Mesenchymal stem cell (in vitro differentiated cells and primary cell): ENCODE results near the gene GBF1.

Experiments used
- DNase-seq: peaks from one replicate; pipeline ENCODE4 v3.0.0-alpha.2; 2013
- H2AFZ ChIP-seq: one replicate; pipeline ENCODE4 v1.6.1; 2013; ENCODE audit warnings: low read depth, mild to moderate bottlenecking, control low read depth, inconsistent platforms, low read length, moderate library complexity
- H2AK5ac ChIP-seq: 2 replicates; pipeline ENCODE4 v1.6.1; 2013; ENCODE audit warnings: low read length, moderate library complexity, mild to moderate bottlenecking, inconsistent platforms; ENCODE audit not compliant: severe bottlenecking
- H2BK120ac ChIP-seq: one replicate; pipeline ENCODE4 v1.6.1; 2013; ENCODE audit warnings: low read depth, mild to moderate bottlenecking, inconsistent platforms, low read length, moderate library complexity
- H2BK12ac ChIP-seq, 2 experiments: one replicate each; pipeline ENCODE4 v1.6.1; 2013; ENCODE audit warnings: inconsistent platforms in 2 of 2, low read length in 2 of 2, mild to moderate bottlenecking in 2 of 2, moderate library complexity in 2 of 2, control low read depth in 1 of 2
- H2BK15ac ChIP-seq: one replicate; pipeline ENCODE4 v1.6.1; 2013; ENCODE audit warnings: mild to moderate bottlenecking, low read depth, inconsistent platforms; ENCODE audit not compliant: poor library complexity, severe bottlenecking
- H2BK5ac ChIP-seq: 2 replicates; pipeline ENCODE4 v1.6.1; 2013; ENCODE audit warnings: low read depth, mild to moderate bottlenecking, low read length, control low read depth, inconsistent platforms; ENCODE audit not compliant: poor library complexity, severe bottlenecking
- H3K14ac ChIP-seq, 2 experiments: one replicate each; pipeline ENCODE4 v1.6.1; 2013; ENCODE audit warnings: inconsistent platforms in 2 of 2, low read length in 2 of 2, control low read depth in 1 of 2, mild to moderate bottlenecking in 1 of 2, moderate library complexity in 1 of 2
- H3K18ac ChIP-seq, 2 experiments: one replicate each; pipeline ENCODE4 v1.6.1; 2013; ENCODE audit warnings: inconsistent platforms in 2 of 2, low read length in 2 of 2, control low read depth in 1 of 2, low read depth in 1 of 2, mild to moderate bottlenecking in 1 of 2
- H3K23ac ChIP-seq, 2 experiments: one replicate each; pipeline ENCODE4 v1.6.1; 2013; ENCODE audit warnings: inconsistent platforms in 2 of 2, low read length in 2 of 2, mild to moderate bottlenecking in 2 of 2, moderate library complexity in 2 of 2, control low read depth in 1 of 2
- H3K27ac ChIP-seq: 2 replicates; pipeline ENCODE4 v1.5.1; 2013; ENCODE audit warnings: mild to moderate bottlenecking, moderate library complexity, low read length, control low read depth, inconsistent platforms; ENCODE audit not compliant: poor library complexity, severe bottlenecking
- H3K27me3 ChIP-seq, 2 experiments: 2 replicates each; pipeline versions ENCODE4 v1.6.1 to v1.7.0; 2013; ENCODE audit warnings: low read length in 2 of 2, mild to moderate bottlenecking in 2 of 2, moderate library complexity in 2 of 2, control low read depth in 1 of 2, inconsistent platforms in 1 of 2; ENCODE audit not compliant: control insufficient read depth in 1 of 2, insufficient read depth in 1 of 2
- H3K36me3 ChIP-seq, 2 experiments: 2 replicates each; pipeline versions ENCODE4 v1.6.1 to v1.7.0; 2013; ENCODE audit warnings: low read length in 2 of 2, control low read depth in 1 of 2, inconsistent platforms in 1 of 2, low read depth in 1 of 2, mild to moderate bottlenecking in 1 of 2; ENCODE audit not compliant: insufficient read depth in 2 of 2, control insufficient read depth in 1 of 2
- H3K4ac ChIP-seq, 2 experiments: one replicate each; pipeline ENCODE4 v1.6.1; 2013; ENCODE audit warnings: inconsistent platforms in 2 of 2, low read length in 2 of 2, mild to moderate bottlenecking in 2 of 2, moderate library complexity in 2 of 2, control low read depth in 1 of 2, low read depth in 1 of 2
- H3K4me1 ChIP-seq: 2 replicates; pipeline ENCODE4 v1.6.1; 2013; ENCODE audit warnings: low read depth, low read length, control low read depth; ENCODE audit not compliant: control insufficient read depth, insufficient read depth
- H3K4me2 ChIP-seq: 2 replicates; pipeline ENCODE4 v1.6.1; 2013; ENCODE audit warnings: low read length, mild to moderate bottlenecking, inconsistent platforms; ENCODE audit not compliant: poor library complexity, severe bottlenecking
- H3K4me3 ChIP-seq, 2 experiments: 2 replicates each; pipeline versions ENCODE4 v1.5.1 to v1.7.0; 2013; ENCODE audit warnings: low read length in 2 of 2, mild to moderate bottlenecking in 2 of 2, control low read depth in 1 of 2, low read depth in 1 of 2; ENCODE audit not compliant: insufficient read depth in 1 of 2
- H3K79me1 ChIP-seq: replicated peaks from 2 replicates; pipeline ENCODE4 v1.6.1; 2013; ENCODE audit warnings: mild to moderate bottlenecking, control low read depth, low read length, inconsistent platforms; ENCODE audit not compliant: poor library complexity, severe bottlenecking
- H3K9ac ChIP-seq: 2 replicates; pipeline ENCODE4 v1.7.0; 2013; ENCODE audit warnings: mild to moderate bottlenecking, low read length, moderate library complexity
- H3K9me3 ChIP-seq: 2 replicates; pipeline ENCODE4 v1.7.0; 2013; ENCODE audit warnings: mild to moderate bottlenecking, low read length; ENCODE audit not compliant: control insufficient read depth
- H4K8ac ChIP-seq: one replicate; pipeline ENCODE4 v1.6.1; 2013; ENCODE audit warnings: inconsistent platforms, mild to moderate bottlenecking, low read length, moderate library complexity
- H4K91ac ChIP-seq: one replicate; pipeline ENCODE4 v1.6.1; 2013; ENCODE audit warnings: mild to moderate bottlenecking, low read length, inconsistent platforms
- WGBS: methylation state at CpG from one replicate; pipeline ENCODE4 v1.1.7; 2013; ENCODE audit warnings: mixed read lengths; 5-methylcytosine and 5-hydroxymethylcytosine counted together

GBF1 gene

DNA sequence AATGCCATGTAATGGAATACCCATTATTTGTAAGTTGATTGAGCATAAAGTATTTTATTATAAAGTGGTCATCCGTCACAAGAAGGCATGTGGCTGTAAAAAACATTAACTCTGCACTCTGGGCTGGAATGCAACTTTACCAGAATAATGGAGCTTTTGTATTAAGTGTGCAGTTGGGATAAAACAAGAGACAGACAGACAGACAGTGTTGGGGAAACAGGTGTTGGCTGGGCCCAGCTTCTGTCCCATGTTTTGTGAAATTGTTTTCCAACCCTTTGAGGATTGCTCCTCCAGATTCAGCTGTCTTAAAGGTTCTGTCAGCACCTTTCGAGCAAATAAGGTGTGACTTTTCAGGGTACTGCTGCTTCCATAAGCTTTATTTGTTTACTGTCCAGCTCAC is 82.3 kb downstream of the GBF1 start:
- H3K27ac ChIP-seq: peak overlapping the region; percentile 63
- 92% methylated on average over 2 of the region's 2 CpGs for WGBS
- no peak overlapping the region for H3K4ac ChIP-seq
- H3K79me1 ChIP-seq: peaks cover 24% of the 10 kb centered on the region
- H4K8ac ChIP-seq: no peak overlapping the region
- no peak overlapping the region for H2BK5ac ChIP-seq
- H3K27me3 ChIP-seq: no peaks in the 10 kb centered on the region
- H3K36me3 ChIP-seq: peaks cover 0 to 2% of the 10 kb centered on the region in 2 experiments
- H2BK12ac ChIP-seq: no peak overlapping the region
- no peak overlapping the region for H3K4me2 ChIP-seq
- peaks cover 9% of the 10 kb centered on the region for H3K4me1 ChIP-seq
- H2AFZ ChIP-seq: no peak overlapping the region
- H3K9me3 ChIP-seq: no peaks in the 10 kb centered on the region
- DNase-seq: no peak
- no peak overlapping the region for H3K4me3 ChIP-seq
- no peak overlapping the region for H3K18ac ChIP-seq
- no peak overlapping the region for H2BK15ac ChIP-seq
- no peak overlapping the region for H4K91ac ChIP-seq
- no peak overlapping the region for H2BK120ac ChIP-seq
- no peak overlapping the region for H3K23ac ChIP-seq
- H3K9ac ChIP-seq: no peak overlapping the region
- H2AK5ac ChIP-seq: no peak overlapping the region
- no peak overlapping the region for H3K14ac ChIP-seq

DNA sequence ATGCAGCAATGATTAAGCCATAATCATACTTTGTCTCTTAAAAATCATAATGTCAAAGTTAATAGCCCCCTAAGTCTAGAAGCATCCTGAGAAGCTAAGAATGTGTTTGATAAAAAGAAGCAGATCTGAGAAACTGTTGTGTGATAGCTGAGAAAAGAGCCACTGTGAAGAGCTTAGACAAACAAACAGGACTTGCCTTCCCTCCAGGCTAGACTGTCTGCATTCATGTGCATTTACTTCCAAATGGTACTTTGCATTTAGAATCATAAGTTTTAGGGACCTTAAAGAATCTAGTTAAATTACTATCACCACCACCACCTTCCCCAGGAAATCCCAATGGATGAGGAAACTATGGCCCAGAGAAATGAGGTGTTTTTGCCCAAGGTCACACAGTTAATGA is 87.4 kb downstream of the GBF1 start:
- no peak for DNase-seq
- no peak overlapping the region for H2BK12ac ChIP-seq
- no peak overlapping the region for H2BK120ac ChIP-seq
- no peak overlapping the region for H3K14ac ChIP-seq
- no peak overlapping the region for H3K4me3 ChIP-seq
- H2BK15ac ChIP-seq: no peak overlapping the region
- H4K91ac ChIP-seq: no peak overlapping the region
- no peak overlapping the region for H3K23ac ChIP-seq
- no peak overlapping the region for H3K4ac ChIP-seq
- H3K27ac ChIP-seq: no peak overlapping the region
- H2AFZ ChIP-seq: no peak overlapping the region
- H3K4me2 ChIP-seq: no peak overlapping the region
- peaks cover 9% of the 10 kb centered on the region for H3K4me1 ChIP-seq
- no peaks in the 10 kb centered on the region for H3K9me3 ChIP-seq
- H3K79me1 ChIP-seq: peaks cover 28% of the 10 kb centered on the region
- H3K27me3 ChIP-seq: no peaks in the 10 kb centered on the region
- H2AK5ac ChIP-seq: peak overlapping the region; percentile 68
- no peak overlapping the region for H3K9ac ChIP-seq
- H3K18ac ChIP-seq: no peak overlapping the region
- no peak overlapping the region for H4K8ac ChIP-seq
- H2BK5ac ChIP-seq: no peak overlapping the region
- peaks cover 2 to 6% of the 10 kb centered on the region in 2 experiments for H3K36me3 ChIP-seq

DNA sequence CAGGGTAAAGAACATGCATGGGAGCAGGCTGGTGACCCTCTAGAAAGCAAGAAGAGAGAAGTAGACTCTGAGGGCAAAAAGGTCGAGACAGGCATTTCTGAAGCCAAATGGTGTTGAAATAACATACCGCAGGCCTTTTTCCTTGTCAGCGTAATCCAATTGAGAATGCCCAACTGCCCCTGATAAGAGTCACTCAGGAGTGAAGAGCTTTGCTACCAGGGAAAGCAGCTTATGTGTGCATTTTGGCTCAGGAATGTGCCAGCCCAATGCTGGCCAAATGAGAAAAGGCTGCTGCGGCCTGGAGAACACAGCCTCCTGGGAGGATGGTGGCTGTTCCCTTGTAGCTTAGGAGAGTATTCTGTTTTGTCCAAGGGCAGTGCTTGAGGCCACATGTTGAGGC is 88.8 kb downstream of the GBF1 start:
- Histone ChIP-seq H3K27me3 (no peaks in the 10 kb centered on the region), H3K9ac (no peak overlapping the region), H3K9me3 (no peaks in the 10 kb centered on the region), H4K91ac (no peak overlapping the region), H3K23ac (no peak overlapping the region), H3K4me2 (no peak overlapping the region), H3K4me3 (no peak overlapping the region), H3K36me3 (peaks cover 6% of the 10 kb centered on the region in 2 experiments), H3K4me1 (peaks cover 8% of the 10 kb centered on the region), H3K79me1 (peaks cover 29% of the 10 kb centered on the region), H2BK15ac (no peak overlapping the region), H2BK5ac (no peak overlapping the region), H2AK5ac (no peak overlapping the region), H3K18ac (no peak overlapping the region), H2AFZ (no peak overlapping the region), H4K8ac (no peak overlapping the region), H2BK120ac (no peak overlapping the region), H2BK12ac (no peak overlapping the region), H3K27ac (peak overlapping the region; percentile 77), H3K4ac (no peak overlapping the region), H3K14ac (no peak overlapping the region)
- peak; percentile 83 for DNase-seq
- WGBS: 47% methylated on average over 4 of the region's 4 CpGs

DNA sequence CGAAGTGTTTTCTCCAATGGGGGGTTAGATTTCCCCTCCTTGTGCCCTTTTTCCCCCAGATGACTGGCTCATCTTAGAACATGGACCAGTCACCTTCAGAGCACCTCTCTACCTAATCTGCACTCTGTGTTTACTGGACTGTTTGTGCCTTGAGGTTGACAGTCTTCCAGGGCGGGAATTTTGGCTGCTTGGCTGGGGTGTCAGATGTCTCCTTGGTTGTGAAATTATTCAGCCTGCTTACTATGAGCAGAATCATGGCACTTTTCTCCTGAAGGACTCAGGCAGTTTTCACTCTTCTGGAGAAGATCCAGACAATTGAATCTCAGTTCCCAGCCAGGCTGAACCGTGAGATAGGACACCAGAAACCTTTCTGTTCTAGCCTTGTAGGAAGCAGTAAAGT is 89.9 kb downstream of the GBF1 start:
- Histone ChIP-seq H3K79me1 (peaks cover 27% of the 10 kb centered on the region), H3K14ac (no peak overlapping the region), H4K8ac (no peak overlapping the region), H3K27me3 (no peaks in the 10 kb centered on the region), H3K4me1 (peaks cover 8% of the 10 kb centered on the region), H2BK15ac (no peak overlapping the region), H4K91ac (no peak overlapping the region), H2AK5ac (peak overlapping the region; percentile 75), H3K36me3 (peaks cover 6% of the 10 kb centered on the region in 2 experiments), H3K4me3 (no peak overlapping the region), H2BK120ac (no peak overlapping the region), H3K4me2 (no peak overlapping the region), H3K23ac (no peak overlapping the region), H3K4ac (no peak overlapping the region), H3K27ac (peak overlapping the region; percentile 35), H2BK12ac (no peak overlapping the region), H3K18ac (no peak overlapping the region), H3K9ac (no peak overlapping the region), H2AFZ (no peak overlapping the region), H3K9me3 (no peaks in the 10 kb centered on the region), H2BK5ac (no peak overlapping the region)
- 91% methylated on average over 3 of the region's 3 CpGs for WGBS
- DNase-seq: no peak
